ENCODE results near the gene HIPK2.

The HIPK2 gene

GRCh38 chr7:139714163-139714901 lies 63.5 kb downstream of the HIPK2 start:
- no peak for DNase-seq (ENCODE audit: low spot score)

- no peak for DNase-seq (ENCODE audit: low spot score)
These were observed 64.2 kb downstream of the HIPK2 start for GRCh38 chr7:139713526-139714162.

GRCh38 chr7:139713061-139713460 lies 64.7 kb downstream of the HIPK2 start:
- DNase-seq (ENCODE audit: low spot score): no peak

DNA sequence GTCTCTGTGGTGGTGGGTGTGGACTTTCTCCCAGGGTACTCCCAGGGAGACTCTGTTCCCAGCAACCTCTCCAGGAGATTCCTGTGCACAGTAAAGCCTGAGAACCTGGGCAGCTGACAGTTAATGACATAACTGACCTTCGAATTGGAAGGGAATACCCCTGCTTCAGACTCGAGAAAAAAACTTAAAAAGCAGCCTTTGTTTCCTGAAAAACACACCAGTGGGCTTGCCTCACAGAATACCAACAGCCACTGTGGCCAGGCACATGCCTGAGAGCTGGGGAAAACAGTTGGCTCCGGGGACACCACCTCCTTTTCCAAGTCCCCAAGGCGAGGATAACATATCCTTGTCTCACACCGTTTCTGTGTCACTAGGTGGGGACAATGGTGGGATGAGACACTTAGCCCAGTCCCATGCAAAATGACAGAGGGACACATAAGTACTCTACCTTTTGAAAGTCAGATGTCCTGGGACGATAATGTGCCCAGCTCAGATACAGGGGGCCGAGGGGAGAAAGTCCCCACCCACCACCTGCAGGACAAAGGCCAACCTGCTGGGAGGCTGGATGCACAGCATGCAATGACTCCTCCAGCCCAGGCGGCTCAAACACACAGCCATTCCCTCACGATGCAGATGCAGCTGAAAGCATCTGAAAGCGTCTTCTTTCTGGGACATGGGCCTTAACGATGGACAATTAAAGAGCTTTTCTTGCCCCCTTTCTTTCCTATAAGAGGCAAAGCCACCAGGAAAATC lies 65.6 kb downstream of the HIPK2 start:
- DNase-seq (ENCODE audit: low spot score): no peak

DNA sequence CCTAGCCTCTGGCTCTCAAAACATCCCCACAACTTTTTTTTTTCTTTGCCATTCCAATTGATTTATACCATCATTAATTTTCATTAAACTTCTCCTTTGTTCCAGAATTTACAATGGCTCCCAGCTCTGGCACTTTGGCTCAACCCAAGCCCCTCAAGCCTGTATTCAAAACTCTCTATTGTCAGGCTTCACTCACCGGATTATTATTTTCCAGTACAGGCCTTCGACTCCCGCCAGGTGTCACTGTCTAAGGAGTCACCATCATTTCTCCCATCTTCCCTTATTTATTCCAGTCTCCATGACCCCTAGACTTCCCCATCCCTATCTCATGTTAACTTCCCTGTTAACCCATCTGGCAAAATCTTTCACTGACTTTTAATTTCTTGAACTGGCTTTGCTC lies 67.8 kb downstream of the HIPK2 start:
- no peak for DNase-seq (ENCODE audit: low spot score)

GRCh38 chr7:139709485-139709884 lies 68.3 kb downstream of the HIPK2 start:
- DNase-seq (ENCODE audit: low spot score): no peak

DNA sequence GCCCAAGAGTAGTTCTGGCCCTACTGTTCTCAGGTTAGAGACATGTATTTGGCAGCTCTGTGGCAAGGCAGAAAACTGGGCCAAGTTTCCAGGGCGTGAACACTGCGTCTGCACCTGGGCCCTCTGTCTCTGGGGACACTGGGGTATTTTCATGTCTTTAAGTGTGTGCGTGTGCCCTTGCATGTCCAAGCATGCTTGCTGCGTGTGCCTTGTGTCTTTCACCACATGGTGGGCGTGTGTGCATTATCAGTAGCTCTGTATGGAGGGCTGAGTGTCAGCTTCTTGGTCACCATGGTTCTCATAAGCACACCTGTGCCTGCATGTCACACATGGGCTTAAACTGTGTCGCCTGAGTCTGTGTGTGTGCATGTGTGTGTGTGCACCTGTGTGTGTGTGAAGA lies 69.3 kb downstream of the HIPK2 start:
- DNase-seq (ENCODE audit: low spot score): peak; percentile 60

DNA sequence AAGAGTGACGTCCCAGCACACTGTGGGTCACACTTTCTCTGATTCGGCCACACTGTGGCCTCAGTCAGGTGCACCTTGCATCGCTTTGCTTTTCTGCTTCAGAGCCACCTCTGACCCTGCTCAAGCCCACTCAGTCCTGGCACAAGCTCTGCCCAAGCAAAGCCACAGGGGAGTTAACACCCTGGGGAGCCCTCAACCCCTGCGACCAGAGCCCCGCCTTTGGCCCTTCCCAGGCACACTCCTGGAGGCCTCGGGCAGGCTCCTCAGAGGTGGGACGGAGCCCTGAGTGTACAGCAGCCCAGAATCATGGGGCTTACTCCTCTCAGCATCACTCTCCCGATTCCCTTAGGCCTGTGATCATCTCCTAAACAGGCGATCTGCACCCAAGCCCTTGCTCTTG lies 71.0 kb downstream of the HIPK2 start:
- DNase-seq (ENCODE audit: low spot score): no peak

DNA sequence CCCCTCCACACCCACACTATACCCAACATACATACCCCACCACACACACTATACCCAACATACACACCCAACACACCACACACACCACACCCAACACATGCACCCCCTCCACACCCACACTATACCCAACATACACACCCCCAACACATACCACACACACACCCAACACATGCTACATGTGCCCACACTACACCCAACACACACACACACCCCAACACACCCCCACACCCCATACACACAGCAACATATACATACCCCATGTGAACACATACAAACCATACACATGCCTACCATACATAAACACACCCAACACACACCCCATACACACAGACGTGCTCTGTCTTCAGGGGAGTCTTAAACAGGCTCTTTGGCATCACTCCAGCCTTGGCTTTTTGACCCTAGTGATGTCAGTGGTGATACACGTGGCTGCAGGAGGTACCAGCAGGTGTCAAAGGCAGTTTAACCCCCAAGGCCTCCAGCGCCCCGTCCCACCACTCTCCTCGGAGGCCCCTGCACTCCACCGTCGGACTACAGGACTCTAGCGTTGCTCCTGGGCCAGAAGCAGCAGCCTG lies 73.4 kb downstream of the HIPK2 start:
- DNase-seq (ENCODE audit: low spot score): no peak

DNA sequence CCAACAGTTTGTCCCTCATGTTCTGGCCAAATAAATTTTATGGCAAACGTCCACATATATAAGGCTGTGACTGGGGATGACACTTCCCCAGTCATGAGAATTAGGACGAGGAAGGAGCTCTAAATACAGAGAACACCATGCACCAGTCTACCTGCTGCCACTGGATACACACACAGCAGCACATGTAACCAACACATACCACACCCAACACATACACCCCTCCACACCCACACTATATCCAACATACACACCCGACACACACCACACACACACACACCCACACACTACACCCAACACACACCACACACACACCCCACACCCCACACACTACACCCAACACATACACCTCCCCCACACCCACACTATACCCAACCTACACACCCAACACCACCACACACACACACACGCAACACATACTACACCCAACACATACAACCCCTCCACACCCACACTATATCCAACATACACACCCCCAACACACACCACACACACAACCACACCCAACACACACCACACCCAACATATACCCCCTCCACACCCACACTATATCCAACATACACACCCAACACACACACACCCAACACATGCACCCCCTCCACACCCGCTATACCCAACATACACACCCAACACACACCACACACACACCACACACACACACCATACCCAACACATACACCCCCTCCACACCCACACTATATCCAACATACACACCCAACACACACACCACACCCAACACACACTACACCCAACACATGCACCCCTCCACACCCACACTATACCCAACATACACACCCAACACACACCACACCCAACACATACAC lies 74.1 kb downstream of the HIPK2 start:
- DNase-seq (ENCODE audit: low spot score): no peak

- DNase-seq (ENCODE audit: low spot score): no peak
These were observed 74.8 kb downstream of the HIPK2 start for GRCh38 chr7:139702811-139703486.

DNA sequence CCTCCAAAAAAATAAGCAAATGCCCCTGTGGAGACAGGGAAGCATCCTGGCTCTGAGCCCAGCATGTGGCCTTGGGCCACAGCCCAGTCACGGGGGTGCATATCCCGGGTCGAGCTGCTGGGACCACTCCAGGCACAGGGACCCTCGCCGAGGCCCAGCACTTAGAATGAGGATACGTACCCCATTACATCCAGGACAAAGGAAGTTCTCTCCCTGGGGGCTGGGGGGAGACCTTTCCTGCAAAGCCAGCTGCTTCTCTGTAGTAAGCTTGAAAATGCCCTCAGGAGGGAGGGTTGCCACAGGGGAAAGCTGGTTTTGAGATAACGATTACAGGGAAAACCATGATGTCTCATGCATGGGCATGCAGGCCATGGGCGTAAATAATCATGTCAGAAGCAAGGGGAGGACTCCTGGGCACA lies 75.5 kb downstream of the HIPK2 start:
- no peak for DNase-seq (ENCODE audit: low spot score)

GRCh38 chr7:139701908-139702307 lies 75.9 kb downstream of the HIPK2 start:
- DNase-seq (ENCODE audit: low spot score): no peak

- no peak for DNase-seq (ENCODE audit: low spot score)
These were observed 77.1 kb downstream of the HIPK2 start for GRCh38 chr7:139700505-139701235.

DNA sequence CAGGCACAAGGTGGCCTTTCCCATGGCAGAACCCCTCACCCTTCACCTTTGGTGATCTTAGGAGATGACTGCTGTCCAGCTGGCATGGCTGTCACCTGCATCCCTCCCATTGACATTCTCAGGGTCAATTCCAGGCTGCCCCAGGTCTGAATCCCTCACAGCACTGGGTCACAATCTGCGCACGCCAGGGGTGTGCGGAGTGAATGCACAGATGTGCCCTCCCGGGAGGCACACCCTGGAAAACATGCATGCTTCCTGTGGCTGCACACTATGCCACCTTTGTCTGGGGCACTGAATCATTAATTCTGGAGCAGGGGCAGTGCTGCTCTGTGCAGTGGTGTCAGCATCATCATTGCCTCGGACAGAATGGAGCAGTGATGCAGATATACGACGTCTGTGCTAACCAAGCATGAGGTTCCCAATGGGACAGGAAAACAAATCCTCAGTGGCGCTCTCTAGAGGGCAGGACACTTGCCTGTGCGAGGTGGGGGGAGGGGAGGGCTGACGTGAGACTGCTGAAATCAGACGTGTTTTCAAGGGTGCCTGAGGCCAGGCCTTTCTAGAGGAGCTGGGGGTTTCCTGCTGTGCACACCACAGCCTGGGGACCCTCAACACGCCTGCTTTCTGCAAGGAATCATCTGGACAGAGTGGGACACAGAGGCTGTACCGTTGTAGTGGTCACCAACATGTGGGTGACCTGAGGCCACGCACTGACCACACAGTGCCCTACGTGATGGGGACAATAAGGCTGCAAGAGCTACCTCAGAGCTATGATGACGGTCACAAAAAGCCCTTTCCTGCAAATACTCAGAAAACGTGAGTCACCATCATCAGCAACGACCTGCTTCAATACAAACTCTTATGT lies 77.9 kb downstream of the HIPK2 start:
- no peak for DNase-seq (ENCODE audit: low spot score)

DNA sequence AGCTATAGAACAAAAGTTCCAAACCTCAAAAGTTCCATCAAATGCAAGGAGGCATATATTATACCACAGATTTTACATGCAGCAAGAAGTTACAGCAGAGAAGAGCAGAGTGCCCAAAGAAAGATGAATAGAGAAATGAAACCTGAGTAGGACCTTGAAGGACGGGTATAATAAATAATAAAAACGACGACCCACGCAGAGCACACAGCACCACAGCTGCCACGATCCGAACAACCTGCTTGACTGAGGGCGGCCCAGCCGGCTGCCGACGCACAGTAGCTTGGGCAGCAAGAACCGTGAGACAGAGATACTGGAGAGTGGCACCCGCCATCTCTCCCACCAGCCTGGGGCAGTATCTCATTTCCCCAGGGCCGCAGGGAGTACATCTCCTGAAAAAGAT lies 79.0 kb downstream of the HIPK2 start:
- DNase-seq (ENCODE audit: low spot score): no peak

DNA sequence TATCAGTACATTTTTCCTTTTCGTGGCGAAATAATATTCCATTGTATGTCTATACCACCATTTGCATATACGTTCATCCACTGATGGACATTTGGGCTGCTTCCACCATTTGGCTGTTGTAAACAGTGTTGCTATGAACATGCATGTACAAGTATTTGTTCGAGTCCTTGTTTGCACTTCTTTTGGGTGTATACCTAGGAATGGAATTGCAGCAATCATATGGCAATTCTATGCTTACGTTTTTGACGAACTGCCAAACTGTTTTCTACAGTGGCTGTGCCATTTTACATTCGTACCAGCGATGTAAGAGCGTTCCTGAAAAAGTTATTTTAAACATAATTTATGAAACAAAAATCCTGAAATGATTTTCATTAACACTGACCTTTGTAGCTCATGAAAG lies 79.5 kb downstream of the HIPK2 start:
- DNase-seq (ENCODE audit: low spot score): no peak

DNA sequence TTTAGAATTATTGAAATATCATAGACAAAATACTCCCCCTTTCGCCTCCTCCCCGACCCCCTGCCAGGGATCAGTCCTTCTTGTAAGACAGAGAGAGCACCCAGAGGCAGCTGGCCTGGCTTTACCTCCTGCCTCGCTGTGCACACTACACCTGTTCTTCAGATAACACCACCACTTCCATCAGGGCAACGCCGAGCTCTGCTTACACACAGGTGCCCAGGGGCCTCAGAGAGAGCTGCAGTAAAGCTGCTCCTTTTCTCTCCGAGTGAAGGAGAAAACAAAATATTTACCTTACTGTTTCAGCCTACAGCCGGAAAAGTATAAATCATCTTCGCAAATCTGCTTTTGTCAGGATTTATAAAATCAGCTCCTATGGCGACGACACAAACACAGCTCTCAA lies 80.7 kb downstream of the HIPK2 start:
- DNase-seq (ENCODE audit: low spot score): no peak

- DNase-seq (ENCODE audit: low spot score): peak; percentile 26
These were observed 81.2 kb downstream of the HIPK2 start for GRCh38 chr7:139696552-139696951.

DNA sequence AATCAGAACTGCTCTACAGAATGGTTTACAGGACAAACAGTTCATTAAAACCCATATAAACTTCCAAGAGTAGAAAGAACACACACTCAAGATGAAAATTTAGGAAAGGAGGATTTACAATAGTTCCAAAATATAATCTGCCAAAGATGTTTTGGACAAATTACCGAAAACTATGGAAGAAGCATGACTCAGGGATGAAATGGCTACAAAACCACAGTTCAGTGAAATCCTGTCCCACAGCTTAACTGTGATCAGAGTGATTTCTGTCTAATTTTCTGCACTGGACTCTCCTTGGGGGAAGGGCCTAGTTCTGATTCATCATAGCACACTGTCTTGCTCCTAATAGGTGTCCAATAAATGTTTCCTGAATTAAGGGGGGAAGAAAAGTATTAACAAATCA lies 82.2 kb downstream of the HIPK2 start:
- no peak for DNase-seq (ENCODE audit: low spot score)
